ENCODE data around the gene KIF25.
A peak's percentile ranks its signal among the peaks of the same experiment; 100 is the strongest.

KIF25 gene

GRCh38 chr6:168017629-168018028 is 20.2 kb downstream of the KIF25 start:
- DNase-seq, result no peak

- DNase-seq, result no peak
Observed at GRCh38 chr6:168018664-168019063, 21.2 kb downstream of the KIF25 start.

- DNase-seq, result no peak
Observed at GRCh38 chr6:168020242-168020641, 22.8 kb downstream of the KIF25 start.

- DNase-seq, result no peak
Observed at GRCh38 chr6:168021581-168021980, 24.1 kb downstream of the KIF25 start.

- DNase-seq, result no peak
Observed at GRCh38 chr6:168022488-168023321, 25.2 kb downstream of the KIF25 start.

GRCh38 chr6:168024951-168025510 is 27.6 kb downstream of the KIF25 start:
- DNase-seq, result no peak

- peak in 1 of 4 experiments; percentile 11 for DNase-seq
Observed at GRCh38 chr6:168025831-168026710, 28.6 kb downstream of the KIF25 start.

- DNase-seq, result no peak
Observed at GRCh38 chr6:168026925-168027324, 29.5 kb downstream of the KIF25 start.

- no peak for DNase-seq
Observed at GRCh38 chr6:168027521-168027920, 30.1 kb downstream of the KIF25 start.

- DNase-seq, result no peak
Observed at GRCh38 chr6:168028181-168028580, 30.7 kb downstream of the KIF25 start.

GRCh38 chr6:168029459-168030217 is 32.2 kb downstream of the KIF25 start:
- no peak for DNase-seq

GRCh38 chr6:168030218-168030746 is 32.8 kb downstream of the KIF25 start:
- no peak for DNase-seq

- no peak for DNase-seq
Observed at GRCh38 chr6:168030908-168031307, 33.4 kb downstream of the KIF25 start.

GRCh38 chr6:168031411-168031971 is 34.0 kb downstream of the KIF25 start:
- DNase-seq, result no peak

- DNase-seq, result peak in 1 of 4 experiments; percentile 12
Observed at GRCh38 chr6:168032005-168032760, 34.7 kb downstream of the KIF25 start.

GRCh38 chr6:168033791-168034190 is 36.3 kb downstream of the KIF25 start:
- DNase-seq, result no peak

GRCh38 chr6:168034537-168034936 is 37.1 kb downstream of the KIF25 start:
- DNase-seq, result no peak

GRCh38 chr6:168035098-168035660 is 37.7 kb downstream of the KIF25 start:
- no peak for DNase-seq

GRCh38 chr6:168035661-168036545 is 38.4 kb downstream of the KIF25 start:
- no peak for DNase-seq

GRCh38 chr6:168037242-168037641 is 39.8 kb downstream of the KIF25 start:
- no peak for DNase-seq
